ENCODE results near the gene ZFR.
A peak's percentile ranks its signal among the peaks of the same experiment; 100 is the strongest.

- TF ChIP-seq USF1 (IDR thresholded peaks at IDR 0.05; ENCODE audit: borderline replicate concordance, low read depth) (no peak), CTCF (IDR thresholded peaks at IDR 0.05) (peak; percentile 35; the same call in 1 of the 2 replicates), ELF1 (IDR thresholded peaks at IDR 0.05) (no peak), REST (IDR thresholded peaks at IDR 0.05; ENCODE audit: low read depth, low read length) (no peak)
These were observed 6.4 kb upstream of the ZFR start for GRCh38 chr5:32450952-32451351.
